Body of pancreas (tissue), 4 donors: ENCODE data around the gene NCAPD3. TPM values are rescaled to one million over a fixed set of nuclear protein-coding genes. Genes with fewer than 3 reads are reported as not detected.
"Not testable (repeated sequence)": the region's sequence is repeated elsewhere in the genome, so short reads cannot be mapped to it uniquely, and the experiment has no call there.

Experiments
- ATAC-seq: fragments of 150-250 bp; one replicate; pipeline ENCODE4 v1.9.1; 2016
- DNase-seq, 4 donors: peaks; one replicate each; pipeline ENCODE4 v3.0.0-alpha.2; 2019
- H3K27ac ChIP-seq, 4 donors: fragments of 200-600 bp; sonication (generic); 1 replicate in 3 of 4; 2 replicates in 1 of 4; pipeline versions ENCODE4 v1.5.1 to v1.6.1; 2016 to 2019; ENCODE audit warnings: mild to moderate bottlenecking in 1 of 4, mixed read lengths in 1 of 4, moderate library complexity in 1 of 4
- H3K27me3 ChIP-seq, 2 donors: fragments of 200-600 bp; sonication (generic); one replicate each; pipeline ENCODE4 v1.6.0; 2016; ENCODE audit warnings: mild to moderate bottlenecking in 1 of 2
- H3K36me3 ChIP-seq, 2 donors: fragments of 200-600 bp; sonication (generic); replicated peaks in 1 of 2; 2 replicates each; pipeline ENCODE4 v1.5.1; 2016; ENCODE audit warnings: low read depth in 2 of 2; ENCODE audit not compliant: insufficient read depth in 1 of 2
- H3K4me1 ChIP-seq: fragments of 200-600 bp; sonication (generic); one replicate; pipeline ENCODE4 v1.6.0; 2016
- H3K4me3 ChIP-seq, 2 donors: fragments of 200-600 bp; sonication (generic); 1 replicate in 1 of 2; 2 replicates in 1 of 2; pipeline ENCODE4 v1.5.1; 2016 to 2019
- H3K9me3 ChIP-seq, 3 donors: fragments of 200-600 bp; sonication (generic); 1 replicate in 2 of 3; 2 replicates in 1 of 3; pipeline ENCODE4 v1.5.1; 2016
- POLR2A ChIP-seq, 3 donors: fragments of 450-650 bp; IDR thresholded peaks; one replicate each; pipeline ENCODE4 v1.6.1; 2016; ENCODE audit warnings: antibody characterized with exemption in 3 of 3, mild to moderate bottlenecking in 2 of 3
- WGBS, 2 donors: methylation state at CpG; one replicate each; pipeline ENCODE4 v1.1.5; 2017; 5-methylcytosine and 5-hydroxymethylcytosine counted together
- intact Hi-C: fragments of 100-400 bp; cut with DNase I; formaldehyde crosslinking; loops from one replicate; pipeline ENCODE4 v1.15.1; 2023
- total RNA-seq, 2 donors: library from RNA; depleted of rRNA; stranded (reverse); fragments of >200 nt; gene quantifications; one replicate each; pipeline ENCODE4 v1.1.0, GENCODE V29; 2016
- TF ChIP-seq, protein P1 (sequence below), 7 experiments: fragments of 450-650 bp in 4 of 7; fragments of 200-600 bp in 3 of 7; sonication (generic) in 3 of 7; IDR thresholded peaks; one replicate each; pipeline ENCODE4 v1.5.1; 2016 to 2019; ENCODE audit warnings: antibody characterized with exemption in 7 of 7

NCAPD3 gene
- total RNA-seq, 2 donors from 2014 or later: 4.7 to 10.9 TPM

- Histone ChIP-seq H3K27ac (no peak overlapping the region), H3K4me3 (no peak overlapping the region), H3K9me3 (no peaks in the 10 kb centered on the region), H3K4me1 (no peaks in the 10 kb centered on the region), H3K27me3 (no peaks in the 10 kb centered on the region), H3K36me3 (peaks cover 0 to 6% of the 10 kb centered on the region in 2 donors)
- intact Hi-C loops: no loop called here
- ATAC-seq (no peak), DNase-seq (no peak)
- no peak for TF ChIP-seq POLR2A (IDR thresholded peaks at IDR 0.05)
- TF ChIP-seq, protein P1, sequence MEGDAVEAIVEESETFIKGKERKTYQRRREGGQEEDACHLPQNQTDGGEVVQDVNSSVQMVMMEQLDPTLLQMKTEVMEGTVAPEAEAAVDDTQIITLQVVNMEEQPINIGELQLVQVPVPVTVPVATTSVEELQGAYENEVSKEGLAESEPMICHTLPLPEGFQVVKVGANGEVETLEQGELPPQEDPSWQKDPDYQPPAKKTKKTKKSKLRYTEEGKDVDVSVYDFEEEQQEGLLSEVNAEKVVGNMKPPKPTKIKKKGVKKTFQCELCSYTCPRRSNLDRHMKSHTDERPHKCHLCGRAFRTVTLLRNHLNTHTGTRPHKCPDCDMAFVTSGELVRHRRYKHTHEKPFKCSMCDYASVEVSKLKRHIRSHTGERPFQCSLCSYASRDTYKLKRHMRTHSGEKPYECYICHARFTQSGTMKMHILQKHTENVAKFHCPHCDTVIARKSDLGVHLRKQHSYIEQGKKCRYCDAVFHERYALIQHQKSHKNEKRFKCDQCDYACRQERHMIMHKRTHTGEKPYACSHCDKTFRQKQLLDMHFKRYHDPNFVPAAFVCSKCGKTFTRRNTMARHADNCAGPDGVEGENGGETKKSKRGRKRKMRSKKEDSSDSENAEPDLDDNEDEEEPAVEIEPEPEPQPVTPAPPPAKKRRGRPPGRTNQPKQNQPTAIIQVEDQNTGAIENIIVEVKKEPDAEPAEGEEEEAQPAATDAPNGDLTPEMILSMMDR (IDR thresholded peaks at IDR 0.05): no peak
- WGBS, 2 donors: 94 to 97% methylated on average over 6 of the region's 6 CpGs
These were observed 23.1 kb downstream of the NCAPD3 start for GRCh38 chr11:134200688-134201087.

DNA sequence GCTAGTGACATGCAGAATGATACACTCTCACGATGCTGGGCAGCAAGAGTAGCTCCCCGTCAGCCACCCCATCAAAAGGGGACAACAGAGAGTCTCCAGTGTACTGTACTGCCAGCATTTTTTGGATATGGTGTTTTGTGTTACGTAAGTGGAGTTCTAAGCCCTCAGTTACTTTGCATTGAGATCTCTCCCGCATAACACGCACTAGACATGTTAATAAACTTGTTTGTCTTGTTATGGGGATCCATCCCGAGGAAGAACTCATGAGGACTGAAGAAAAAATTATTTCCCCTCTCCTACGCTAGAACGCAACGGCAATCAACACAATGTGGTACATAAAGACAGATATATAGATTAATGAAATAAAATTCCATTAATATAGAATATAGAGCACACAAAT is 24.2 kb downstream of the NCAPD3 start:
- intact Hi-C loops: no loop called here
- ATAC-seq (no peak), DNase-seq (no peak)
- WGBS, 2 donors: 96 to 97% methylated on average over 9 of the region's 9 CpGs
- H3K27me3 ChIP-seq: no peaks in the 10 kb centered on the region
- no peaks in the 10 kb centered on the region for H3K9me3 ChIP-seq
- no peak overlapping the region for H3K4me3 ChIP-seq
- no peaks in the 10 kb centered on the region for H3K4me1 ChIP-seq
- peaks cover 0 to 6% of the 10 kb centered on the region in 2 donors for H3K36me3 ChIP-seq
- no peak overlapping the region for H3K27ac ChIP-seq
- TF ChIP-seq, protein P1 (IDR thresholded peaks at IDR 0.05): no peak
- no peak for TF ChIP-seq POLR2A (IDR thresholded peaks at IDR 0.05)

GRCh38 chr11:134196756-134197155 is 27.0 kb downstream of the NCAPD3 start:
- Histone ChIP-seq H3K27ac (no peak overlapping the region), H3K36me3 (peaks cover 0 to 3% of the 10 kb centered on the region in 2 donors), H3K4me1 (no peaks in the 10 kb centered on the region), H3K27me3 (no peaks in the 10 kb centered on the region), H3K4me3 (no peak overlapping the region), H3K9me3 (no peaks in the 10 kb centered on the region)
- WGBS, 2 donors: 85 to 89% methylated on average over 4 of the region's 4 CpGs
- intact Hi-C loops: no loop called here
- ATAC-seq (no peak), DNase-seq (no peak)
- TF ChIP-seq, protein P1 (IDR thresholded peaks at IDR 0.05): no peak
- no peak for TF ChIP-seq POLR2A (IDR thresholded peaks at IDR 0.05)

DNA sequence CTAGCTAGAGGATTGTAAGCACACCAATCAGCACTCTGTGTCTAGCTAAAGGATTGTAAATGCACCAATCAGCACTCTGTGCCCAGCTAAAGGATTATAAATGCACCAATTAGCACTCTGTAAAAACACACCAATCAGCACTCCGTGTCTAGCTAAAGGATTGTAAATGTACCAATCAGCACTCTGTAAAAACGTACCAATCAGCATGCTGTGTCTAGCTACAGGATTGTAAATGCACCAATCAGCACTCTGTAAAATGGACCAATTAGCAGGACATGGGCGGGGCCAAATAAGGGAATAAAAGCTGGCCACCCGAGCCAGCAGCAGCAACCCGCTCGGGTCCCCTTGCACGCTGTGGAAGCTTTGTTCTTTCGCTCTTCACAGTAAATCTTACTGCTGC is 35.7 kb downstream of the NCAPD3 start:
- H3K4me3 ChIP-seq, DNase-seq, H3K4me1 ChIP-seq, H3K27ac ChIP-seq, H3K36me3 ChIP-seq, ATAC-seq, H3K9me3 ChIP-seq, intact Hi-C loops, H3K27me3 ChIP-seq: not testable (repeated sequence)
- WGBS, 2 donors: 97 to 99% methylated on average over 8 of the region's 8 CpGs

DNA sequence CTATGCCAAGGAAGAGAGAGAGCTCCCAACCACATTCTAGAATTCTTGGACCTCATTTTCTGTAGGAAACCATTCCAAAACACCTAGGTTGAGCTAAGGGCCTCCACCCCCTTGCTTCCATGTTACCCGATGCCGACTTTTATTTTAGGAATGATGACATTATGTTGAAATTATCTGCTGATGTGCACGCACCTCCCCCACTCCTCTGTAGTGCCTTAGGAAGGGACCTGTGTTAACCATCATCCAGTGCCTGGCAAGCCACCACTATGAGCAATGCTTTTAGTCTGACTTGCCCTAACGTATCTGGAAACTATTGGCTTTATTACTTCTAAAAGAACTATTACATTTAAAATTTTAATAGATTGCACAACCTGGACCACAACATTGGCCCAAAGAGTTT is 42.1 kb downstream of the NCAPD3 start:
- no peaks in the 10 kb centered on the region for H3K9me3 ChIP-seq
- DNase-seq (no peak), ATAC-seq (no peak)
- no peak overlapping the region for H3K4me3 ChIP-seq
- intact Hi-C loops: no loop called here
- 86 to 88% methylated on average over 4 of the region's 4 CpGs for WGBS, 2 donors
- H3K36me3 ChIP-seq: peaks cover 0 to 13% of the 10 kb centered on the region in 2 donors
- H3K27me3 ChIP-seq: no peaks in the 10 kb centered on the region
- no peak overlapping the region for H3K27ac ChIP-seq
- H3K4me1 ChIP-seq: no peaks in the 10 kb centered on the region
- TF ChIP-seq, protein P1 (IDR thresholded peaks at IDR 0.05): no peak
- no peak for TF ChIP-seq POLR2A (IDR thresholded peaks at IDR 0.05)
